Measurements from ENCODE around the gene GLS. TPM values are rescaled to one million over a fixed set of nuclear protein-coding genes. Genes with fewer than 3 reads are reported as not detected.

The GLS gene
- total RNA-seq (194 and 195 TPM in 2 replicates), polyA plus RNA-seq (32.5 and 92.3 TPM in 2 replicates), polyA minus RNA-seq (189 and 207 TPM in 2 replicates)
- total RNA-seq (2013) = 240 TPM

DNA sequence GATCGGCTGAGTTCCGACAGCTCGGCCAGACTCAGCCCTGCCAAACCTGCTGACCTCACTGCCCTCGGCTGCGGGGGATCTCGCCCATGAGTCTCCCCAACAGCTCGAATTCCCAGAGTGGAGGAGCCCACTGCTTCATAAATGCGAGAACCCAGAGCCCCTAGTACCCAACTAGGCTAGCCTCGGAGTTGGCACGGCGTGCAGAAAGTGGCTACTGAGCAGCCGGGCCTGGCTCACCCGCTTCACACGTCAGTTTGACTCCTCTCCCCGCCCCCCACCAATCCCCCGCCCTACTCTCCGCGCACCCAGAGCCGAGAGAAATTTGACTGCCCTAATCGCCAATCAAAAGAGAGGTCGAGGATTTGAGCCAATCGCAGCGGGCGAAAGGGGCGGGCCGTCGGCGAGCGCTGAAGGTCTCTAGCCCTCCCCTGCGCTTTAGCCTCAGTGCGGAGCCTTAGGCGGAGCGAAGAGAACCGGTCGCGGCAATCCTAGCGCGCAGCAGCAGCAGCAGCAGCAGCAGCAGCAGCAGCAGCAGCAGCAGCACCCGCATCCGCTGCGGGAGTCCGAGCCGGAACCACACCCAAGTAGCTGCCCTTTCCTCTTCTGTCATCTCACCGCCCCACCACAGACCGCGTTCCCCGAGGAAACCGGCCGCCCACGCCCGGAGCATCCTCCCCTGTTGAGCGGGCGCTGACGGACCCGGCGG lies at the start of gene GLS:
TSS of gene GLS (plus strand) at position 444 of the 706 bp plus-strand sequence. CDS start 264 bp downstream, outside the sequence.
- Histone ChIP-seq H3K36me3 (replicated peaks in 1 of 2; ENCODE audit: control extremely low read depth in 1 of 2, control insufficient read depth in 1 of 2, extremely low read depth in 1 of 2, insufficient read depth in 2 of 2, low read length in 1 of 2) (peaks cover 0 to 8% of the 10 kb centered on the region in 2 experiments), H4K20me1 (ENCODE audit: control insufficient read depth, insufficient read depth, low read length, poor library complexity, severe bottlenecking) (peaks cover 20% of the 10 kb centered on the region), H3K4me2 (replicated peaks; ENCODE audit: low read depth, low read length, poor library complexity, severe bottlenecking) (peak within 1 kb of the TSS; percentile 93), H2AFZ (ENCODE audit: insufficient read depth, low read depth, low read length, poor library complexity, severe bottlenecking) (peak within 1 kb of the TSS; percentile 99), H3K4me3 (ENCODE audit: control extremely low read depth in 1 of 5, extremely low read depth in 1 of 5, insufficient read depth in 1 of 5, low read depth in 2 of 5, low read length in 4 of 5) (peak within 1 kb of the TSS; percentile 81 to 94 (median 83)), H3K27ac (ENCODE audit: low read length in 2 of 2) (peak within 1 kb of the TSS; percentile 84 to 87), H3K79me2 (ENCODE audit: control insufficient read depth, insufficient read depth, low read length) (peaks cover 63% of the 10 kb centered on the region), H3K27me3 (replicated peaks in 1 of 4; ENCODE audit: control extremely low read depth in 1 of 4, control insufficient read depth in 3 of 4, insufficient read depth in 4 of 4, low read length in 3 of 4) (no peaks in the 10 kb centered on the region), H3K9ac (ENCODE audit: low read length) (peak within 1 kb of the TSS; percentile 85), H3K9me3 (ENCODE audit: control extremely low read depth in 1 of 3, control insufficient read depth in 2 of 3, insufficient read depth in 1 of 3, low read length in 2 of 3) (no peaks in the 10 kb centered on the region), H3K4me1 (ENCODE audit: control insufficient read depth in 2 of 2, insufficient read depth in 2 of 2, low read length in 2 of 2) (peaks cover 38 to 40% of the 10 kb centered on the region in 2 donors)
- peak; percentile 98 for DNase-seq
- peaks cover 43% of the 10 kb centered on the region for H3K4me1 Mint-ChIP-seq
- CTCF ChIA-PET = interaction anchor here (0.6 to 3.8 kb wide), 4 partner anchors 12 to 338 kb away, joined by 3 to 24 read pairs (median 4); no protein-coding TSS in a partner anchor
- WGBS (ENCODE audit: insufficient coverage) = under 1% methylated on average over 55 of the region's 56 CpGs
- peak within 1 kb of the TSS; percentile 99 for H3K27ac Mint-ChIP-seq
- H3K4me3 Mint-ChIP-seq = peak within 1 kb of the TSS; percentile 99
- H3K9me3 Mint-ChIP-seq (ENCODE audit: insufficient read depth) = no peaks in the 10 kb centered on the region
- POLR2A ChIA-PET = interaction anchor here (0.6 to 2.0 kb wide), 14 partner anchors 8 to 1200 kb away, joined by 3 to 19 read pairs (median 4); partner anchors contain the start of genes HIBCH, INPP1 and NAB1
- peak; percentile 81 for ATAC-seq (ENCODE audit: low read depth)
- no peaks in the 10 kb centered on the region for H3K27me3 Mint-ChIP-seq
- TF ChIP-seq EZH2 (IDR thresholded peaks at IDR 0.05; ENCODE audit: borderline replicate concordance, insufficient read depth, low read depth, low read length, poor library complexity, severe bottlenecking) = no peak
- TF ChIP-seq, protein P1, sequence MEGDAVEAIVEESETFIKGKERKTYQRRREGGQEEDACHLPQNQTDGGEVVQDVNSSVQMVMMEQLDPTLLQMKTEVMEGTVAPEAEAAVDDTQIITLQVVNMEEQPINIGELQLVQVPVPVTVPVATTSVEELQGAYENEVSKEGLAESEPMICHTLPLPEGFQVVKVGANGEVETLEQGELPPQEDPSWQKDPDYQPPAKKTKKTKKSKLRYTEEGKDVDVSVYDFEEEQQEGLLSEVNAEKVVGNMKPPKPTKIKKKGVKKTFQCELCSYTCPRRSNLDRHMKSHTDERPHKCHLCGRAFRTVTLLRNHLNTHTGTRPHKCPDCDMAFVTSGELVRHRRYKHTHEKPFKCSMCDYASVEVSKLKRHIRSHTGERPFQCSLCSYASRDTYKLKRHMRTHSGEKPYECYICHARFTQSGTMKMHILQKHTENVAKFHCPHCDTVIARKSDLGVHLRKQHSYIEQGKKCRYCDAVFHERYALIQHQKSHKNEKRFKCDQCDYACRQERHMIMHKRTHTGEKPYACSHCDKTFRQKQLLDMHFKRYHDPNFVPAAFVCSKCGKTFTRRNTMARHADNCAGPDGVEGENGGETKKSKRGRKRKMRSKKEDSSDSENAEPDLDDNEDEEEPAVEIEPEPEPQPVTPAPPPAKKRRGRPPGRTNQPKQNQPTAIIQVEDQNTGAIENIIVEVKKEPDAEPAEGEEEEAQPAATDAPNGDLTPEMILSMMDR (IDR thresholded peaks at IDR 0.05) = no peak
- intact Hi-C loops (cut with micrococcal nuclease) = loop anchor here (1.0 to 10.0 kb wide), 7 partner anchors 52 to 1218 kb away; partner anchors contain the start of genes ASNSD1, MFSD6, ORMDL1 and PMS1

DNA sequence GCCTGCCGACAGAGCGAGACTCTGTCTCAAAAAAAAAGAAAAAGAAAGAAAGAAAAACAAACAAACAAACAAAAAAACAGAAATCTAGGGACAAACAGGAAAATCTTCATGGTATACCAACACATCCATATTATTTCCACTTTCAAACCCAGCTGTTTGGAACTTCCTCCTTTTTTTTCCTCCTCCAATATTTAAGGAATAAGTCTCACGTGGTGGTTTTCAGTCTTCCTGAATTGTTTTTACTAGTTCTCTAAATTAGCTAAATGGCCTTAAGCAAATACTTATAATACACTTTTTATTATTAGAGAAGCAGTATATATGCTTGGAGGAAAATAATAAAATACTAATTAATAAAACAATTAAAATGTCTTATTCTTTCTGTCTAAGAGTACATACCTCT lies 48.7 kb upstream of the GLS start:
- intact Hi-C loops (cut with micrococcal nuclease) = no loop called here
- no peak overlapping the region for H3K27ac Mint-ChIP-seq
- Histone ChIP-seq H3K4me2 (replicated peaks; ENCODE audit: low read depth, low read length, poor library complexity, severe bottlenecking) (no peak overlapping the region), H3K9me3 (ENCODE audit: control extremely low read depth in 1 of 3, control insufficient read depth in 2 of 3, insufficient read depth in 1 of 3, low read length in 2 of 3) (no peaks in the 10 kb centered on the region), H3K4me1 (ENCODE audit: control insufficient read depth in 2 of 2, insufficient read depth in 2 of 2, low read length in 2 of 2) (no peaks in the 10 kb centered on the region), H3K9ac (ENCODE audit: low read length) (no peak overlapping the region), H3K36me3 (replicated peaks in 1 of 2; ENCODE audit: control extremely low read depth in 1 of 2, control insufficient read depth in 1 of 2, extremely low read depth in 1 of 2, insufficient read depth in 2 of 2, low read length in 1 of 2) (no peaks in the 10 kb centered on the region), H3K4me3 (ENCODE audit: control extremely low read depth in 1 of 5, extremely low read depth in 1 of 5, insufficient read depth in 1 of 5, low read depth in 2 of 5, low read length in 4 of 5) (no peak overlapping the region), H2AFZ (ENCODE audit: insufficient read depth, low read depth, low read length, poor library complexity, severe bottlenecking) (no peak overlapping the region), H3K27ac (ENCODE audit: low read length in 2 of 2) (no peak overlapping the region), H3K27me3 (replicated peaks in 1 of 4; ENCODE audit: control extremely low read depth in 1 of 4, control insufficient read depth in 3 of 4, insufficient read depth in 4 of 4, low read length in 3 of 4) (no peaks in the 10 kb centered on the region), H4K20me1 (ENCODE audit: control insufficient read depth, insufficient read depth, low read length, poor library complexity, severe bottlenecking) (no peaks in the 10 kb centered on the region), H3K79me2 (ENCODE audit: control insufficient read depth, insufficient read depth, low read length) (no peaks in the 10 kb centered on the region)
- no peaks in the 10 kb centered on the region for H3K9me3 Mint-ChIP-seq (ENCODE audit: insufficient read depth)
- no peak for DNase-seq
- TF ChIP-seq, protein P1 (IDR thresholded peaks at IDR 0.05) = no peak
- TF ChIP-seq EZH2 (IDR thresholded peaks at IDR 0.05; ENCODE audit: borderline replicate concordance, insufficient read depth, low read depth, low read length, poor library complexity, severe bottlenecking) = no peak
- H3K4me3 Mint-ChIP-seq = no peak overlapping the region
- CTCF ChIA-PET = no interaction called here
- ATAC-seq (ENCODE audit: low read depth) = no peak
- POLR2A ChIA-PET = no interaction called here
- H3K27me3 Mint-ChIP-seq = no peaks in the 10 kb centered on the region
- no peaks in the 10 kb centered on the region for H3K4me1 Mint-ChIP-seq
- WGBS (ENCODE audit: insufficient coverage) = 100% methylated on average over 1 of the region's 3 CpGs
